HepG2 (cell line): ENCODE data around the gene RAD50. TPM values are rescaled to one million over a fixed set of nuclear protein-coding genes. Genes with fewer than 3 reads are reported as not detected.

Experiments
- ATF7-NPFF ChIP-seq: sonication (generic); formaldehyde crosslinking; IDR thresholded peaks from 2 replicates; pipeline ENCODE4 v1.8.1; 2023; ENCODE audit warnings: mild to moderate bottlenecking, low read depth, missing genetic modification reagents, moderate library complexity
- HMGXB3 ChIP-seq: sonication (generic); formaldehyde crosslinking; IDR thresholded peaks from 2 replicates; pipeline ENCODE4 v1.4.0; 2020; ENCODE audit warnings: missing genetic modification reagents, borderline replicate concordance
- KLF6 ChIP-seq: IDR thresholded peaks from 2 replicates; pipeline ENCODE4 v1.8.0; 2016; ENCODE audit warnings: missing biosample characterization, missing genetic modification reagents
- SALL2 ChIP-seq: sonication (generic); formaldehyde crosslinking; IDR thresholded peaks from 2 replicates; pipeline ENCODE4 v1.8.1; 2023; ENCODE audit warnings: mild to moderate bottlenecking, missing genetic modification reagents, inconsistent platforms
- SIX4 ChIP-seq: sonication (generic); formaldehyde crosslinking; IDR thresholded peaks from 2 replicates; pipeline ENCODE4 v1.4.0; 2020; ENCODE audit warnings: missing genetic modification reagents
- SMYD3 ChIP-seq: sonication (generic); formaldehyde crosslinking; IDR thresholded peaks from 2 replicates; pipeline ENCODE4 v1.8.1; 2023; ENCODE audit warnings: mild to moderate bottlenecking, missing genetic modification reagents
- SUZ12 ChIP-seq: fragments of 150-350 bp; IDR thresholded peaks from 2 replicates; pipeline ENCODE4 v1.6.1; 2014; ENCODE audit warnings: low read depth, low read length
- ZFYVE20 ChIP-seq: sonication (generic); formaldehyde crosslinking; IDR thresholded peaks from 2 replicates; pipeline ENCODE4 v1.8.0; 2023; ENCODE audit warnings: low read depth, mild to moderate bottlenecking, moderate library complexity, missing genetic modification reagents, borderline replicate concordance
- ZKSCAN8 ChIP-seq: IDR thresholded peaks from 2 replicates; pipeline ENCODE4 v1.6.1; 2016; ENCODE audit warnings: borderline replicate concordance, missing genetic modification reagents, missing compliant biosample characterization
- ZNF142 ChIP-seq: sonication (generic); formaldehyde crosslinking; IDR thresholded peaks from 2 replicates; pipeline ENCODE4 v1.4.0; 2020; ENCODE audit warnings: missing genetic modification reagents
- ZNF160 ChIP-seq: sonication (generic); formaldehyde crosslinking; IDR thresholded peaks from 2 replicates; pipeline ENCODE4 v1.8.0; 2022; ENCODE audit warnings: mild to moderate bottlenecking, inconsistent platforms, missing genetic modification reagents
- ZNF557 ChIP-seq: sonication (generic); formaldehyde crosslinking; IDR thresholded peaks from 2 replicates; pipeline ENCODE4 v1.4.0; 2020; ENCODE audit warnings: missing genetic modification reagents
- ZNF781 ChIP-seq: sonication (generic); formaldehyde crosslinking; IDR thresholded peaks from 2 replicates; pipeline ENCODE4 v1.5.1; 2020; ENCODE audit warnings: borderline replicate concordance, mild to moderate bottlenecking, missing genetic modification reagents; ENCODE audit errors: not compliant biosample characterization
- ZUFSP ChIP-seq: sonication (generic); formaldehyde crosslinking; IDR thresholded peaks from 2 replicates; pipeline ENCODE4 v1.9.0; 2021; ENCODE audit warnings: missing genetic modification reagents, mild to moderate bottlenecking, borderline replicate concordance
- polyA plus RNA-seq, 8 experiments: library from polyadenylated mRNA; depleted of rRNA in 3 of 8; stranded (reverse) in 7 of 8; unstranded in 1 of 8; fragments of >200 nt; fragmentation: Illumina TruSeq in 4 of 8; extraction: Trizol in 4 of 8; gene quantifications; 2 replicates each; pipeline versions ENCODE4 v1.2.1 to v1.2.3, GENCODE V29; 2011 to 2016; ENCODE audit warnings: low read depth in 4 of 8, missing spikeins in 1 of 8, mixed read lengths in 1 of 8; ENCODE audit not compliant: insufficient read depth in 1 of 8
- total RNA-seq, 5 experiments: library from RNA; depleted of rRNA; stranded (reverse); fragments of >200 nt; fragmentation: Illumina TruSeq; extraction: Trizol; gene quantifications; 2 replicates each; pipeline ENCODE4 v1.2.3, GENCODE V29; 2016; ENCODE audit warnings: low read depth in 1 of 5

The RAD50 gene
- total and polyA plus RNA-seq, 2 of the 13 experiments (the other 11 are each of a cell fraction or from before 2014, with no cell fraction given): 19.2 to 23.4 TPM

GRCh38 chr5:132556763-132557477 lies at the start of gene RAD50 (continued):
- peak; percentile 89 for TF ChIP-seq HMGXB3 (CRISPR knock-in tag)
- peak; percentile 77 for TF ChIP-seq ZNF781 (CRISPR knock-in tag)
- TF ChIP-seq SIX4 (CRISPR knock-in tag): peak; percentile 65
- TF ChIP-seq KLF6 (CRISPR knock-in tag): peak; percentile 95; the same call in 1 of the 2 replicates
- peak; percentile 97 for TF ChIP-seq SMYD3 (CRISPR knock-in tag)
- TF ChIP-seq ZNF557 (CRISPR knock-in tag): no peak
- TF ChIP-seq ZKSCAN8 (CRISPR knock-in tag): peak; percentile 78; the same call in 1 of the 2 replicates
- TF ChIP-seq SALL2 (CRISPR knock-in tag): peak; percentile 92
- TF ChIP-seq ZUFSP (CRISPR knock-in tag): no peak
- TF ChIP-seq ATF7-NPFF (CRISPR knock-in tag): peak; percentile 99
- TF ChIP-seq SUZ12: 0 out of 2 replicates have a peak, but pooled peaks have one; percentile 33
- peak; percentile 74; the same call in 1 of the 2 replicates for TF ChIP-seq ZNF160 (CRISPR knock-in tag)
- TF ChIP-seq ZNF142 (CRISPR knock-in tag): peak; percentile 90
- peak; percentile 92; the same call in 1 of the 2 replicates for TF ChIP-seq ZFYVE20 (CRISPR knock-in tag)
